Measurements from ENCODE around the gene BAZ2B.

DNA sequence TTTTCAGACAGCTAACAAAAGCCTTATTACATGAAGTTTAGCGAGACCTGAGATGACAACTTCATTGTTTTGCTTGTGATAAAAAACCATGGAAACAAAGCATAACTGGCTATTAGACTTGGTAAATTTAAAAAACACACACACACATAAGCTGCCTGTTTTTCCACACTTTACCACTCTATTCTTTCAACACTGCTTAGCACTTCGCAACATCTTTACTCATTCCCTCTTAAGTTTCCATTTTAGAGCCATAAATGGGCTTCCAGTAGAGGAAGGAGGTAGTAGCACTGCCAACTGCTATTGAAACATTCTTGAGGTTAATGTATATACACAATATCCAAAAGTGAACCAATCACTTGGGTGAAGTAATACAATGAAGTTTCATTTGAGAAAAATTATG lies 54.1 kb downstream of the BAZ2B start:
- TF ChIP-seq OSR1 (CRISPR knock-in tag; IDR thresholded peaks at IDR 0.05) (no peak), RARB (CRISPR knock-in tag; IDR thresholded peaks at IDR 0.05) (no peak), TOX (CRISPR knock-in tag; IDR thresholded peaks at IDR 0.05; ENCODE audit: borderline replicate concordance) (no peak)
- TF ChIP-seq, protein P1, sequence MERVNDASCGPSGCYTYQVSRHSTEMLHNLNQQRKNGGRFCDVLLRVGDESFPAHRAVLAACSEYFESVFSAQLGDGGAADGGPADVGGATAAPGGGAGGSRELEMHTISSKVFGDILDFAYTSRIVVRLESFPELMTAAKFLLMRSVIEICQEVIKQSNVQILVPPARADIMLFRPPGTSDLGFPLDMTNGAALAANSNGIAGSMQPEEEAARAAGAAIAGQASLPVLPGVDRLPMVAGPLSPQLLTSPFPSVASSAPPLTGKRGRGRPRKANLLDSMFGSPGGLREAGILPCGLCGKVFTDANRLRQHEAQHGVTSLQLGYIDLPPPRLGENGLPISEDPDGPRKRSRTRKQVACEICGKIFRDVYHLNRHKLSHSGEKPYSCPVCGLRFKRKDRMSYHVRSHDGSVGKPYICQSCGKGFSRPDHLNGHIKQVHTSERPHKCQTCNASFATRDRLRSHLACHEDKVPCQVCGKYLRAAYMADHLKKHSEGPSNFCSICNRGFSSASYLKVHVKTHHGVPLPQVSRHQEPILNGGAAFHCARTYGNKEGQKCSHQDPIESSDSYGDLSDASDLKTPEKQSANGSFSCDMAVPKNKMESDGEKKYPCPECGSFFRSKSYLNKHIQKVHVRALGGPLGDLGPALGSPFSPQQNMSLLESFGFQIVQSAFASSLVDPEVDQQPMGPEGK (CRISPR knock-in tag; IDR thresholded peaks at IDR 0.05; ENCODE audit: borderline replicate concordance), result no peak

All from SK-N-SH treated with all-trans-retinoic acid at 6 μM for 48 hours (cell line).